Renal pelvis (tissue), 4 donors: ENCODE data around the gene PIEZO2. TPM values are rescaled to one million over a fixed set of nuclear protein-coding genes. Genes with fewer than 3 reads are reported as not detected.

ENCODE experiments used
- DNase-seq: peaks from one replicate; pipeline ENCODE4 v3.0.0-alpha.2; 2013
- polyA plus RNA-seq, 3 donors: library from polyadenylated mRNA; unstranded; fragments of 120-200 nt; gene quantifications; one replicate each; pipeline ENCODE4 v1.2.1, GENCODE V29; 2013; ENCODE audit not compliant: insufficient read length in 3 of 3

PIEZO2 gene
- polyA plus RNA-seq, 3 donors = 15.3 to 18.2 (median 17.5) TPM

DNA sequence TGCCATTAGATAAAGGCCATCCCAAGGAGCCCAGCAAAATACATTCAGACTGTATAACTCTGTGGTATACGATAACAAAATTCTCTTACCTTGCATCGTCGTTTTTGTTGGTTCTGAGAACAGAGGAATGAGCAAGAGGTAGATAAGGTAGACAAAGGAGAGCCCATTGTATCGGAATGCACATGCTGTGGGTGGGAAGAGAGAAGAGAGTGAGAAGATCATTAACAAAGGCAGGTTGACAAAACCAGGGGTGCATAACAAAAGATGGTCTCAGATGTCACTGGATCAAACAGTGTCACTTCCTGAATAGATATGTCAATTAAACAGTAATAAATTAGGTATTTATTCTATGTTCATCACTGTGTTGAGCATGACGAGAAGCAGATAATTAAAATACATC, 83.3 kb downstream of the PIEZO2 start:
- DNase-seq = no peak

- DNase-seq = no peak
Observed at GRCh38 chr18:11064727-11065460, 84.5 kb downstream of the PIEZO2 start.

- no peak for DNase-seq
Observed at GRCh38 chr18:11064106-11064505, 85.3 kb downstream of the PIEZO2 start.

- DNase-seq = no peak
Observed at GRCh38 chr18:11055721-11056120, 93.6 kb downstream of the PIEZO2 start.

GRCh38 chr18:11054497-11054896, 94.9 kb downstream of the PIEZO2 start:
- no peak for DNase-seq

GRCh38 chr18:11053293-11053692, 96.1 kb downstream of the PIEZO2 start:
- DNase-seq = no peak

- no peak for DNase-seq
Observed at GRCh38 chr18:11052800-11053199, 96.6 kb downstream of the PIEZO2 start.

DNA sequence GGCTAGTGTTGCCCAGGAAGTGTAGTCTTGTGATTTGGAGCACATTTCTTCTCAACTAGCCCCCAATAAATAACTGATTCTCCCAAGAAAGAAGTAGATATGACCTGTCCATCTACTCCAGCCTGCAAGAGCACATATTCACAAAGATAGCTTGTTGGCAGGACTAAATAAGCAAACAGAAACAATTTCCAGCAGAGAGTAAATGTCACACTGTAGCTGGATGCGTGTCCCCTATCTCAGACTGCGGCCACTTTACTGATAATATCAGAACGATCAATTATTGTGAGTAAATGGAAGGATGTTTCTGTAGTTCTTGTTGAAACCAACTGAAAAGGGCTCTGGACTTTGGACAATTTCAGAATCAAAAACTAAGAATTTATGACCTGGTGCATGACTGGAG, 97.9 kb downstream of the PIEZO2 start:
- DNase-seq = no peak

GRCh38 chr18:11050966-11051365, 98.4 kb downstream of the PIEZO2 start:
- DNase-seq = no peak

DNA sequence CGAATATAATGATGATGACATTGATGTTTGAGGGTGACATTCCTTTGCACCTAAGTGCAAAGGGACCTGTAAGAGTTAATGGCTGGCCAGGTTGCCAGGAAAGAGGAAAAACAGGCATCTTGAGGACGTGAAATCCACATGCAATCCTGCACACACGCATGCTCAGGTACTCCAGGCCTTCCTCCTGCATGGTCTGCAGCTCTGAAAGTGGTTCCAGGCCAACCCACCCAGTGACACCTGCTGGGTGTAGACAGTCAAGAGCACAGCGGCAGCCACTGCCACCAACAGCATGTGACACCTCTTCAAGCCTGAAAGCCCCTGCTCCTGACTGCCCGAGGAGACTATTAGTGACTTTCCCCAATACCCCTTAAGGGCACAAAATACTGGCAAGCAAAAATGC, 101.6 kb downstream of the PIEZO2 start:
- no peak for DNase-seq

DNA sequence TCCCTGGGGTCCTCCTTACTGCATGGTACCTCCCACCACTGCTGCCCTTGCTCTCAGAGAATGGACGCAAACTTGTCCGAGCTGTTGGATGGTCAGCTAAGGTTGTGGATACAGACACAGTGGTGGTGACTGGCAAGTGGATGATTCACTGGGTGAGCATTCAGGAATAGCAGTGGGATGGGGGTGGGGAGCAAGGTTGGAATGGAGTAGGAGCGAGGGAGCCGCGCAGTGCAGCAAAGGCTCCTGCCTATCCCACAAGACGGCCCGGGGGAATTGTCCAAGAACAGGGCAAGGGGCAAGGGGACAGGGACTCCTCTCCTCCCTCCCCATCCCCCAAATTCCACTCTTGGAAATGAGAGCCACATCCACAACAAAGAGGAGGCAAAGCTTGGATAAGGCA, 102.2 kb downstream of the PIEZO2 start:
- DNase-seq = no peak

DNA sequence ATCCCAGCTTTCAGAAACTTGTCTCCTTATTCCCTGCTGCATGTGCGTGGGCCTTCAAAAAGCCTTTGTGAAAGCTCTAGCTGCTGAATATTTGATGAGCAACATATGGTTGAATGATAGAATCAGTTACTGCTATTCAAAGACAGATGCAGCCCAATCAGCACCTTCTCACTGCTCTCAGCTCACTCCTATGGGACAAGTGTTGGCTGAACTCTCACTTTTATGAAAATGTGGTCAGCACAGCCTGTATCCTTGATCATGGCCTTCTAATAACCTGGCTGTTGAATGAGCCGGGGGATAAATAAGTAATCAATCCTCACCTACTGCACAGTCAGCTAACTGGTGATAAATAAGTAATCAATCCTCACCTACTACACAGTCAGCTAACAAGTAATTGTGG, 103.2 kb downstream of the PIEZO2 start:
- no peak for DNase-seq

GRCh38 chr18:11043694-11044093, 105.7 kb downstream of the PIEZO2 start:
- DNase-seq = no peak

GRCh38 chr18:11042247-11042646, 107.1 kb downstream of the PIEZO2 start:
- peak; percentile 16 for DNase-seq

- peak; percentile 41 for DNase-seq
Observed at GRCh38 chr18:11040823-11041656, 108.3 kb downstream of the PIEZO2 start.

GRCh38 chr18:11040359-11040758, 109.0 kb downstream of the PIEZO2 start:
- DNase-seq = no peak

- no peak for DNase-seq
Observed at GRCh38 chr18:11037533-11038240, 111.7 kb downstream of the PIEZO2 start.

DNA sequence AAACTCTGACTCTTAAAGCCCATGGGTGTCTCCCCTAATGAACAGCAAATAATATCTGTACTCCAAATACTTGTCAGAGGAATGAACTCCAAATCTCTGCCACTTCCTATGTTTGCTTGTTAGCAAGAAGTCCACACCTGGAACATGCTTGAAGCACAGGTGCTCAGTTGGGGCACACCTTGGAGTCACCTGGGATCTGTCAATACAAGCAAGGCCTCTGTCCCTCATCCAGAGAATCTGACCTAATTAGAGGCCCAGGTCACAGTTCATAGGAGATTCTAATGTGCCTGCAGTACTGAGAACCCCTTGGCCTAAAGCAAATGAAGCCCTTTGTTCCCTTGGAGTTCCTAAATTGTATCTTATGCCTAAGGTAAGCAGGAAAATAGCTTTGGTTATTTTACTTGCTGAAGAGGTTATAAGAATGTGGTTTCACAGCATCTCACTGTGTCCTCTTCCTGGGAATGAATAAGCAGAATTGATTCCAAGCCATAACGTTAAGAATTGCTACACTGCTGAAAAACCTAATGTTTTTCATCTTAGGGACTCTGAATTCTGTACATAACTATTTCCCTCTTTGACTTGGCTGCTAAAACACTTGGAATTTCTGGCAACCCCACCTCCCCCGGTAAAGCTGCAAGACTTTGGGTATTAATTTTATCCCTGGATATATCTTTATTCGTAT, 113.4 kb downstream of the PIEZO2 start:
- no peak for DNase-seq

DNA sequence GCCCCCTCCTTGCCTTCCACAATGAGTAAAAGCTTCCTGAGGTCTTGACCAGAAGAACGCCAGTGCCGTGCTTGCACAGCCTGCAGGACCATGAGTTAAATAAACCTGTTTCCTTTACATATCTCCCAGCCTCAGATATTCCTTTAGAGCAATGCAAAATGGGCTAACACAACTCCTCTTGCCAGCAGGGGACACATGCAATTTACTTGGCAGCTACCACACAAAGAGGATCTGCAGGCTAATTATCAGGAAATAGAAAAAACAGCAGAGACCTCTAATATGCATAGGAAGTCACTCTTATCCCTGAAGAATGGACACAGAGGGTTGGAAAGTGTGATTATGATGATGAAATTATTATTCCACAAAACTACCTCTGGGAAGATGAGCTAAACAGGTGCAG, 114.0 kb downstream of the PIEZO2 start:
- DNase-seq = no peak

GRCh38 chr18:11034884-11035283, 114.5 kb downstream of the PIEZO2 start:
- DNase-seq = no peak

GRCh38 chr18:11033503-11033902, 115.9 kb downstream of the PIEZO2 start:
- no peak for DNase-seq

- DNase-seq = no peak
Observed at GRCh38 chr18:11031966-11032365, 117.4 kb downstream of the PIEZO2 start.
